Measurements from ENCODE around the gene RBM18.

GRCh38 chr9:122234022-122234748, 30.5 kb downstream of the RBM18 start:
- TF ChIP-seq CTCF (IDR thresholded peaks at IDR 0.05) (no peak), POLR2A (IDR thresholded peaks at IDR 0.05) (no peak)
